Keratinocyte (primary cell): Measurements from ENCODE around the gene SIAH2. TPM values are rescaled to one million over a fixed set of nuclear protein-coding genes. Genes with fewer than 3 reads are reported as not detected.

Source experiments
- DNase-seq: peaks from one replicate; pipeline ENCODE4 v3.0.0-alpha.2; 2011; ENCODE audit warnings: low read depth, missing footprints, low spot score
- FAIRE-seq: peaks from 2 replicates; lab custom pipeline; 2011; peaks lifted over from hg19 to GRCh38; lab: Jason Lieb, UNC
- H2AFZ ChIP-seq: 2 replicates; pipeline ENCODE4 v1.6.0; 2012; ENCODE audit warnings: low read length, control low read depth, inconsistent platforms; ENCODE audit not compliant: control insufficient read depth
- H3K27ac ChIP-seq: 2 replicates; pipeline ENCODE4 v1.5.1; 2011; ENCODE audit warnings: low read length; ENCODE audit not compliant: control insufficient read depth, insufficient read depth
- H3K27me3 ChIP-seq: 3 replicates; pipeline ENCODE4 v1.6.0; 2011; ENCODE audit warnings: low read length; ENCODE audit not compliant: control insufficient read depth, insufficient read depth; ENCODE audit errors: extremely low read depth
- H3K36me3 ChIP-seq, 2 experiments: 2 replicates in 1 of 2; 3 replicates in 1 of 2; pipeline ENCODE4 v1.5.1; 2011; ENCODE audit warnings: low read length in 2 of 2, mild to moderate bottlenecking in 1 of 2; ENCODE audit not compliant: control insufficient read depth in 2 of 2, insufficient read depth in 2 of 2; ENCODE audit errors: extremely low read depth in 1 of 2
- H3K4me1 ChIP-seq: 3 replicates; pipeline ENCODE4 v1.5.1; 2011; ENCODE audit warnings: low read length; ENCODE audit not compliant: control insufficient read depth, insufficient read depth; ENCODE audit errors: extremely low read depth
- H3K4me2 ChIP-seq: 3 replicates; pipeline ENCODE4 v1.6.0; 2011; ENCODE audit warnings: low read depth, low read length; ENCODE audit not compliant: control insufficient read depth, insufficient read depth; ENCODE audit errors: extremely low read depth
- H3K4me3 ChIP-seq, 3 experiments: fragments of 200-600 bp in 1 of 3; sonication (generic) in 1 of 3; 2 replicates in 2 of 3; 3 replicates in 1 of 3; pipeline ENCODE4 v1.5.1; 2011 to 2016; ENCODE audit warnings: low read length in 3 of 3, mild to moderate bottlenecking in 3 of 3, control low read depth in 2 of 3, inconsistent platforms in 1 of 3, low read depth in 1 of 3, mixed read lengths in 1 of 3, mixed run types in 1 of 3, moderate library complexity in 1 of 3; ENCODE audit not compliant: control insufficient read depth in 2 of 3, insufficient read depth in 2 of 3; ENCODE audit errors: extremely low read depth in 1 of 3
- H3K79me2 ChIP-seq: 2 replicates; pipeline ENCODE4 v1.6.0; 2012; ENCODE audit warnings: low read length; ENCODE audit not compliant: control insufficient read depth, insufficient read depth
- H3K9ac ChIP-seq: 3 replicates; pipeline ENCODE4 v1.6.0; 2011; ENCODE audit warnings: low read length; ENCODE audit not compliant: control insufficient read depth, insufficient read depth; ENCODE audit errors: extremely low read depth
- H3K9me1 ChIP-seq: 3 replicates; pipeline ENCODE4 v1.6.0; 2011; ENCODE audit warnings: low read length; ENCODE audit not compliant: control insufficient read depth, insufficient read depth; ENCODE audit errors: extremely low read depth
- H3K9me3 ChIP-seq: 2 replicates; pipeline ENCODE4 v1.5.1; 2012; ENCODE audit warnings: low read depth, low read length; ENCODE audit not compliant: control insufficient read depth
- H4K20me1 ChIP-seq: 3 replicates; pipeline ENCODE4 v1.6.0; 2011; ENCODE audit warnings: low read length; ENCODE audit not compliant: control insufficient read depth, insufficient read depth; ENCODE audit errors: extremely low read depth
- CTCF ChIP-seq, 3 experiments: IDR thresholded peaks in 1 of 3; conservative IDR thresholded peaks in 1 of 3; optimal IDR thresholded peaks in 1 of 3; 2 replicates in 2 of 3; 3 replicates in 1 of 3; pipeline versions ENCODE3 to v1.5.1; 2011; ENCODE audit warnings: low read length in 3 of 3, mild to moderate bottlenecking in 3 of 3, moderate library complexity in 2 of 3, control low read depth in 1 of 3, inconsistent platforms in 1 of 3; ENCODE audit not compliant: insufficient read depth in 2 of 3; ENCODE audit errors: extremely low read depth in 1 of 3
- EZH2 ChIP-seq: IDR thresholded peaks from one replicate; pipeline ENCODE4 v1.6.1; 2012; ENCODE audit warnings: inconsistent platforms, mild to moderate bottlenecking, low read length, moderate library complexity
- dilution Hi-C: fragments of 300-500 bp; cut with MboI; formaldehyde crosslinking; loops from one replicate; pipeline ENCODE4 v1.7.0; 2020; ENCODE audit warnings: low sequenced_read_pairs; ENCODE audit not compliant: extremely low pct_ligation_motif_present
- polyA plus RNA-seq, 5 experiments: library from polyadenylated mRNA; depleted of rRNA in 3 of 5; stranded (reverse) in 3 of 5; stranded (forward) in 1 of 5; unstranded in 1 of 5; fragments of >200 nt; gene quantifications; 1 replicate in 1 of 5; 2 replicates in 3 of 5; 3 replicates in 1 of 5; pipeline versions ENCODE4 v1.2.1 to v1.2.3, GENCODE V29; 2011 to 2012; ENCODE audit warnings: missing spikeins in 2 of 5, low read depth in 1 of 5, low replicate concordance in 1 of 5

Gene SIAH2
- polyA plus RNA-seq, 1 donor (not counting 4 experiments of a cell fraction or from before 2014, with no cell fraction given), result 44.8 TPM

- Histone ChIP-seq H3K79me2 (peaks cover 94% of the 10 kb centered on the region), H2AFZ (no peak overlapping the region), H3K4me1 (peaks cover 42% of the 10 kb centered on the region), H3K9me3 (no peaks in the 10 kb centered on the region), H3K36me3 (peaks cover 7 to 28% of the 10 kb centered on the region in 2 experiments), H3K4me2 (no peak overlapping the region), H3K9ac (no peak overlapping the region), H3K4me3 (no peak overlapping the region), H4K20me1 (peaks cover 5% of the 10 kb centered on the region), H3K27me3 (no peaks in the 10 kb centered on the region), H3K27ac (peak overlapping the region; percentile 10), H3K9me1 (peaks cover 3% of the 10 kb centered on the region)
- dilution Hi-C loops, result no loop called here
- FAIRE-seq (no peak), DNase-seq (no peak)
- TF ChIP-seq CTCF (optimal IDR thresholded peaks at IDR 0.05 in 1 of 3, IDR thresholded peaks at IDR 0.05 in 1 of 3, conservative IDR thresholded peaks at IDR 0.05 in 1 of 3; ENCODE audit: extremely low read depth in 1 of 3, insufficient read depth in 2 of 3, low read length in 3 of 3) (no peak), EZH2 (no peak)
Measured at GRCh38 chr3:150755902-150756301, 7.1 kb downstream of the SIAH2 start.

GRCh38 chr3:150754896-150755295, 8.1 kb downstream of the SIAH2 start:
- peaks cover 93% of the 10 kb centered on the region for H3K79me2 ChIP-seq
- H3K4me3 ChIP-seq, result no peak overlapping the region
- H3K27ac ChIP-seq, result no peak overlapping the region
- DNase-seq (no peak), FAIRE-seq (no peak)
- peaks cover 5 to 23% of the 10 kb centered on the region in 2 experiments for H3K36me3 ChIP-seq
- dilution Hi-C loops, result no loop called here
- peaks cover 5% of the 10 kb centered on the region for H4K20me1 ChIP-seq
- peaks cover 32% of the 10 kb centered on the region for H3K4me1 ChIP-seq
- H2AFZ ChIP-seq, result no peak overlapping the region
- no peaks in the 10 kb centered on the region for H3K9me3 ChIP-seq
- H3K4me2 ChIP-seq, result no peak overlapping the region
- TF ChIP-seq EZH2 (no peak), CTCF (optimal IDR thresholded peaks at IDR 0.05 in 1 of 3, IDR thresholded peaks at IDR 0.05 in 1 of 3, conservative IDR thresholded peaks at IDR 0.05 in 1 of 3; ENCODE audit: extremely low read depth in 1 of 3, insufficient read depth in 2 of 3, low read length in 3 of 3) (no peak)
- H3K9me1 ChIP-seq, result peaks cover 3% of the 10 kb centered on the region
- H3K9ac ChIP-seq, result no peak overlapping the region
- no peaks in the 10 kb centered on the region for H3K27me3 ChIP-seq
